Measurements from ENCODE around the gene GPI. TPM values are rescaled to one million over a fixed set of nuclear protein-coding genes. Genes with fewer than 3 reads are reported as not detected.

GPI gene
- total RNA-seq, 1 experiment from 2014 or later = 370 TPM

DNA sequence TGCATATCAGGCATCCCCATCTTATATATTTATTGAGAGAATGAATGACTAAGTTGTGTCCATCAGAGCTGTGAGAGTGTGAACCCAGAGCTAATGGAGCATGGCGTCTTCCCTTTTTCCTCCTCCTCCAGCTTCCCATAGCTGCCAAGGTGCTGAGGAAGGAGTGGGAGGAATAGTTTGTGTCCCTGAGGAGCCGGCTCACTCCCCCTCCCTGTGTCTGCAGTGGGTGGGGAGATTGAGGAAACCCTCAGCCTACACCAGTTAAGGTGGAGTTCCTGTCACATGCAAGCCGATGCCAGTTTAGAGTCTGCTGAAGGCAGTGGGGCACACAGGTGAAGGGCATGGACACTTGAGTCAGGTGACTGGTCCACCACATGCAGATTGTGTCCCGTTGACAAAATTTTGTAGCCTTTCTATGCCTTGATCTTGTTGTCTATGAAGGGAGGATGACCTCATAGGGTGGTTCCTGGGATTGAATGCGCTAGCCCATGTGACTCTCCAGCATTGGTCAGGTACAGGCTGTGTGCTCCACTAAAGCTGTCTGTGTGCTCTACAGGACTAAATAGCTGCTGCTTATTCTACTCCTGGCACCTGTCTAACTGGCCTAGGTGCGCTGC is 47.6 kb upstream of the GPI start (continued):
- no peak for TF ChIP-seq SIN3A (IDR thresholded peaks at IDR 0.05; ENCODE audit: borderline replicate concordance, insufficient read depth, low read depth, low read length)

DNA sequence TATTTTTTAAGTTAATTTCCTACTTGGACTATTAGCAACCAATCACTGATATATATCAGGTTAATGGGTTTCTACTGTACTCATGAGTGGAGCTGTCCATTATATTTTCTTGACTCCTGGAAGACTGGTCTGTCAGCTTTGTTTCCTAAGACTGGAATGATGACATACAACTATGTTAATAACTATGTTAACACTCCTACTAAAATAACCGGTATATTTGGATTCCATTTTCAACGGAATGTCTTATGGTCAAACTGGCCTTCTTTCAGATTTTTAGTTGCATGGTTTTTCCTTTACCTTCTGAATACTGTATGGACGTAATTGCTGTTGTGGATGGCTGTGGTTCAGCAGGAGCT is 45.8 kb upstream of the GPI start:
- no peaks in the 10 kb centered on the region for H3K36me3 ChIP-seq (ENCODE audit: control insufficient read depth, insufficient read depth, low read length)
- no peak overlapping the region for H3K27ac ChIP-seq (ENCODE audit: low read length)
- H3K4me3 ChIP-seq (ENCODE audit: low read depth in 2 of 2, low read length in 2 of 2) = no peak overlapping the region
- intact Hi-C loops (cut with micrococcal nuclease; ENCODE audit: unreplicated experiment) = no loop called here
- POLR2A ChIA-PET = interaction anchor here (0.6 to 0.7 kb wide), 2 partner anchors 21 to 42 kb away, joined by 3 read pairs; no protein-coding TSS in a partner anchor
- in situ Hi-C loops (cut with HindIII; ENCODE audit: low pct_unique_long_range_greater_than_20kb, low sequenced_read_pairs) = no loop called here
- no peak for TF ChIP-seq POLR2AphosphoS5 (IDR thresholded peaks at IDR 0.05; ENCODE audit: low read depth, low read length)
- no peaks in the 10 kb centered on the region for H3K9me3 ChIP-seq (ENCODE audit: control insufficient read depth, insufficient read depth, low read depth, low read length)
- no TSS peak for BruUV-seq (replicated peaks)
- 0 out of 2 replicates have a peak, but pooled peaks cover 5% of the 10 kb centered on the region for H3K4me1 ChIP-seq (ENCODE audit: control insufficient read depth, insufficient read depth, low read length)
- CTCF ChIA-PET = no interaction called here
- H3K27me3 ChIP-seq (ENCODE audit: control insufficient read depth, insufficient read depth, low read length) = no peaks in the 10 kb centered on the region
- no peak for ATAC-seq
- no peak for DNase-seq (ENCODE audit: low read depth, low spot score)

DNA sequence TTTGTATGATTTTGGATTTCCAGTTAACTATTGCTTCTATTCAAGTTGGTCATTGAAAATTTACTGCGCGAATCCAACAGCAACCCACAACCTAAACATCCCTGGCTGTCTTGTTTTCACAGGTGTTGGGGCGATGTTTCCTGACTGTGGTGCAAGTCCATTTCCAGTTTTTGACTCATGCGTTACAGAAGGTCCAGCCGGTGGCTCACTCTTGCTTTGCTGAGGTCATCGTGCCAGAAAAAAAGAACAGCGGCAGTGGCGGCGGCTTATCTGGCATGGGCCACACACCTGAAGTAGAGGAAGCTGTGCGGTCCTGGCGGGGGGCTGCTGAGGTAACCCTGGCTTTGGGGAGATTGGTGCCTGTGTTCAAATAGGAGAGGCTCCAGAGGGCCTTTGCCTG is 45.2 kb upstream of the GPI start:
- DNase-seq (ENCODE audit: low read depth, low spot score) (no peak), ATAC-seq (no peak)
- Histone ChIP-seq H3K27me3 (ENCODE audit: control insufficient read depth, insufficient read depth, low read length) (no peaks in the 10 kb centered on the region), H3K9me3 (ENCODE audit: control insufficient read depth, insufficient read depth, low read depth, low read length) (no peaks in the 10 kb centered on the region), H3K27ac (ENCODE audit: low read length) (no peak overlapping the region), H3K4me3 (ENCODE audit: low read depth in 2 of 2, low read length in 2 of 2) (no peak overlapping the region), H3K4me1 (ENCODE audit: control insufficient read depth, insufficient read depth, low read length) (0 out of 2 replicates have a peak, but pooled peaks cover 5% of the 10 kb centered on the region), H3K36me3 (ENCODE audit: control insufficient read depth, insufficient read depth, low read length) (no peaks in the 10 kb centered on the region)
- ChIA-PET CTCF (no interaction called here), POLR2A (no interaction called here)
- in situ Hi-C loops (cut with HindIII; ENCODE audit: low pct_unique_long_range_greater_than_20kb, low sequenced_read_pairs) (no loop called here), intact Hi-C loops (cut with micrococcal nuclease; ENCODE audit: unreplicated experiment) (no loop called here)
- TF ChIP-seq, protein P1, sequence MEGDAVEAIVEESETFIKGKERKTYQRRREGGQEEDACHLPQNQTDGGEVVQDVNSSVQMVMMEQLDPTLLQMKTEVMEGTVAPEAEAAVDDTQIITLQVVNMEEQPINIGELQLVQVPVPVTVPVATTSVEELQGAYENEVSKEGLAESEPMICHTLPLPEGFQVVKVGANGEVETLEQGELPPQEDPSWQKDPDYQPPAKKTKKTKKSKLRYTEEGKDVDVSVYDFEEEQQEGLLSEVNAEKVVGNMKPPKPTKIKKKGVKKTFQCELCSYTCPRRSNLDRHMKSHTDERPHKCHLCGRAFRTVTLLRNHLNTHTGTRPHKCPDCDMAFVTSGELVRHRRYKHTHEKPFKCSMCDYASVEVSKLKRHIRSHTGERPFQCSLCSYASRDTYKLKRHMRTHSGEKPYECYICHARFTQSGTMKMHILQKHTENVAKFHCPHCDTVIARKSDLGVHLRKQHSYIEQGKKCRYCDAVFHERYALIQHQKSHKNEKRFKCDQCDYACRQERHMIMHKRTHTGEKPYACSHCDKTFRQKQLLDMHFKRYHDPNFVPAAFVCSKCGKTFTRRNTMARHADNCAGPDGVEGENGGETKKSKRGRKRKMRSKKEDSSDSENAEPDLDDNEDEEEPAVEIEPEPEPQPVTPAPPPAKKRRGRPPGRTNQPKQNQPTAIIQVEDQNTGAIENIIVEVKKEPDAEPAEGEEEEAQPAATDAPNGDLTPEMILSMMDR (IDR thresholded peaks at IDR 0.05) = no peak
- TF ChIP-seq TCF7L2 (IDR thresholded peaks at IDR 0.05; ENCODE audit: low read depth, low read length) = no peak
- BruUV-seq (replicated peaks) = no TSS peak

DNA sequence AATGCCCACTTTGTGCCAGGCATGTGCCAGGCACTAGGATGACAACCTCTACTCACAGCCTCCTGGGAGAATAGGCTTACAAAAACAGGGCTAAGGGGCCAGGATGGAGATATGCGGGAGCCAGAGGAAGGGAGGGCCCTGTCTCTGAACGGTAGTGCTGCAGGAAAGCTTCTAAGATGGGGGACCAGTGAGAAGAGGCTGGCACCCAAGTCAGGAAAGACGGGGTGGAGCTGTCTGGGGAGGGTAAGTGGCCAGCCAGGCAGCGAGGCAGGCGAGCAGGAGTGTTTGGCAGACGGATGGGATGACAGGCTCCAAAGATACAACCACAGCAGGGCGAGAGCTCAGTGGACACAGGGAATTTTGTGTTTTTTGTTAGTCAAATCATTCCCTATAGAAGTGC is 44.7 kb upstream of the GPI start:
- in situ Hi-C loops (cut with HindIII; ENCODE audit: low pct_unique_long_range_greater_than_20kb, low sequenced_read_pairs) = no loop called here
- 0 out of 2 replicates have a peak, but pooled peaks cover 5% of the 10 kb centered on the region for H3K4me1 ChIP-seq (ENCODE audit: control insufficient read depth, insufficient read depth, low read length)
- CTCF ChIA-PET = interaction anchor here (0.6 kb wide), 2 partner anchors 322 to 543 kb away, joined by 4 to 7 read pairs; no protein-coding TSS in a partner anchor

More for the DNA sequence above, 44.7 kb upstream of the GPI start:
- Histone ChIP-seq H3K27ac (ENCODE audit: low read length) (no peak overlapping the region), H3K27me3 (ENCODE audit: control insufficient read depth, insufficient read depth, low read length) (no peaks in the 10 kb centered on the region), H3K4me3 (ENCODE audit: low read depth in 2 of 2, low read length in 2 of 2) (no peak overlapping the region), H3K36me3 (ENCODE audit: control insufficient read depth, insufficient read depth, low read length) (no peaks in the 10 kb centered on the region), H3K9me3 (ENCODE audit: control insufficient read depth, insufficient read depth, low read depth, low read length) (no peaks in the 10 kb centered on the region)
- DNase-seq (ENCODE audit: low read depth, low spot score) (no peak), ATAC-seq (no peak)
- no TSS peak for BruUV-seq (replicated peaks)
- POLR2A ChIA-PET = interaction anchor here (0.7 kb wide), 1 partner anchor 148 kb away, joined by 8 read pairs; the partner anchor contains the start of gene LSM14A
- TF ChIP-seq SIN3A (IDR thresholded peaks at IDR 0.05; ENCODE audit: borderline replicate concordance, insufficient read depth, low read depth, low read length) (no peak), POLR2AphosphoS5 (IDR thresholded peaks at IDR 0.05; ENCODE audit: low read depth, low read length) (no peak)
- TF ChIP-seq, protein P1 (IDR thresholded peaks at IDR 0.05) = no peak
- TF ChIP-seq, protein P2, sequence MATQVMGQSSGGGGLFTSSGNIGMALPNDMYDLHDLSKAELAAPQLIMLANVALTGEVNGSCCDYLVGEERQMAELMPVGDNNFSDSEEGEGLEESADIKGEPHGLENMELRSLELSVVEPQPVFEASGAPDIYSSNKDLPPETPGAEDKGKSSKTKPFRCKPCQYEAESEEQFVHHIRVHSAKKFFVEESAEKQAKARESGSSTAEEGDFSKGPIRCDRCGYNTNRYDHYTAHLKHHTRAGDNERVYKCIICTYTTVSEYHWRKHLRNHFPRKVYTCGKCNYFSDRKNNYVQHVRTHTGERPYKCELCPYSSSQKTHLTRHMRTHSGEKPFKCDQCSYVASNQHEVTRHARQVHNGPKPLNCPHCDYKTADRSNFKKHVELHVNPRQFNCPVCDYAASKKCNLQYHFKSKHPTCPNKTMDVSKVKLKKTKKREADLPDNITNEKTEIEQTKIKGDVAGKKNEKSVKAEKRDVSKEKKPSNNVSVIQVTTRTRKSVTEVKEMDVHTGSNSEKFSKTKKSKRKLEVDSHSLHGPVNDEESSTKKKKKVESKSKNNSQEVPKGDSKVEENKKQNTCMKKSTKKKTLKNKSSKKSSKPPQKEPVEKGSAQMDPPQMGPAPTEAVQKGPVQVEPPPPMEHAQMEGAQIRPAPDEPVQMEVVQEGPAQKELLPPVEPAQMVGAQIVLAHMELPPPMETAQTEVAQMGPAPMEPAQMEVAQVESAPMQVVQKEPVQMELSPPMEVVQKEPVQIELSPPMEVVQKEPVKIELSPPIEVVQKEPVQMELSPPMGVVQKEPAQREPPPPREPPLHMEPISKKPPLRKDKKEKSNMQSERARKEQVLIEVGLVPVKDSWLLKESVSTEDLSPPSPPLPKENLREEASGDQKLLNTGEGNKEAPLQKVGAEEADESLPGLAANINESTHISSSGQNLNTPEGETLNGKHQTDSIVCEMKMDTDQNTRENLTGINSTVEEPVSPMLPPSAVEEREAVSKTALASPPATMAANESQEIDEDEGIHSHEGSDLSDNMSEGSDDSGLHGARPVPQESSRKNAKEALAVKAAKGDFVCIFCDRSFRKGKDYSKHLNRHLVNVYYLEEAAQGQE (IDR thresholded peaks at IDR 0.05; ENCODE audit: insufficient read depth in 1 of 2, low read depth in 2 of 2, low read length in 1 of 2) = no peak
- intact Hi-C loops (cut with micrococcal nuclease; ENCODE audit: unreplicated experiment) = no loop called here

Data from Panc1 (cell line).